Cortex of kidney (tissue), 1 donor: ENCODE data around the gene FOXP2.
"Not testable (repeated sequence)": the region's sequence is repeated elsewhere in the genome, so short reads cannot be mapped to it uniquely, and the experiment has no call there.

ENCODE experiments used
- DNase-seq: peaks from one replicate; lab custom pipeline; 2025; lab: John Stamatoyannopoulos, UW

Gene FOXP2

DNA sequence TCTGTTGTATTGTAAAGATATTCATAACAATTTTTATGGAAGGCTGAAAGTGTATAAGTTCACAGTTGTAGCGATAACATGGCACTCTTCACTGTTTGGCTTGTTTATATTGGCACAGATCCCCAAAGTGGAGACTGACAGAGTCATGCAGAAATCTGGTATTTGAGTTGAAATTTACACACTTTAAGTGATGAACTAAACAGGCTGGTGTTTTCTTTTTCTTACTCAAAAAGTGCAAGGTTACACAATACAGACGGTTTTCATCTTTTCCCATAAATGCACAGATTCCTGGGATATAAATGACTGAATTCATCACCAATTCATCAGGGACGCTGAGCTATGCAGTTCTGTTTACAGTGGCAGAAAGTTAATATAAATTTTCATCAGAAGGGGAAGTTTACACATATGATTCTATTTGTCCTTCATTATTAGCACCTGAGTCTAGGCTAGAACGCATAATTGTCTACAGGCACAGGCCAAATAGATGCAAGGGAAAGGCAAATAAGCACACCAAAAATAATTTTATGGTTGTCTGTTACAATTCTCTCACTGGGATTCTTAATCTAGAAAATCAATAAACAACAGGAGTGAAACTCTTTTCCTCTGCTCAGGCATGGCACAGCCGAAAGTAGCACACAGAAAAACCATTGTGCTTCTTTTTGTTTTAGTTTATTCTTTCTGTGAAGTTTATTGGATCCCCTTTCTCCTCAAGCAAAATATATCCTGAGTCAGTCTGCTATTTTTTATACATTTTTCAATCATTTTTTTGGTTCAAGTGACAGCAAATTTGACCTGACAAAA lies 88.0 kb downstream of the FOXP2 start:
- DNase-seq: no peak

GRCh38 chr7:114504586-114504985 lies 90.0 kb downstream of the FOXP2 start:
- DNase-seq: no peak

- DNase-seq: no peak
Observed at GRCh38 chr7:114507381-114507780, 92.8 kb downstream of the FOXP2 start.

DNA sequence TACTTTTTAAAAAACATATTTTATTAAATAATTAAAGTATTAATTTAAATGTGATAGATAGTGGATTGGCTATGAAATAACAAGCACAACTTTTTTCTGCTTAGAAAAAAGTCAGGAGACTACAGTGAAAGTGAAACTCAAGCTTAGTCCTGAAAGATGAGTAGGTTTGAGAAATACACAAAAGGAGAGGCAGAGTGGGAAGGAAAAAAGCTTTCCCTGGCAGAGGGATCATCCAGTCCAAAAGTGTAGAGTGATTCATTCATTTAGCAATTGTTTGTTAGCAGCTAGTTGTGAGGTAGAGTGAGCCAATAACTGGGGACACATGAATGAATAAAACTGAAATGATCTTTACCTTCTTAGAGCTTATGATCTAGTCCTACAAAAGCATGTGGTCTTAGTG lies 93.5 kb downstream of the FOXP2 start:
- DNase-seq: no peak

DNA sequence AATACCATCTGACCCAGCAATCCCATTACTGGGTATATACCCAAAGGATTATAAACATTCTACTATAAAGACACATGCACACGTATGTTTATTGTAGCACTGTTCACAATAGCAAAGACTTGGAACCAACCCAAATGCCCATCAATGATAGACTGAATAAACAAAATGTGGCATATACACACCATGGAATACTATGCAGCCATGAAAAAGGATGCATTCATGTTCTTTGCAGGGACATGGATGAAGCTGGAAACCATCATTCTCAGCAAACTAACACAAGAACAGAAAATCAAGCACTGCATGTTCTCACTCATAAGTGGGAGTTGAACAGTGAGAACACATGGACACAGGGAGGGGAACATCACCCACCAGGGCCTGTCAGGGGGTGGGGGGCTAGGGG lies 96.2 kb downstream of the FOXP2 start:
- DNase-seq: not testable (repeated sequence)

DNA sequence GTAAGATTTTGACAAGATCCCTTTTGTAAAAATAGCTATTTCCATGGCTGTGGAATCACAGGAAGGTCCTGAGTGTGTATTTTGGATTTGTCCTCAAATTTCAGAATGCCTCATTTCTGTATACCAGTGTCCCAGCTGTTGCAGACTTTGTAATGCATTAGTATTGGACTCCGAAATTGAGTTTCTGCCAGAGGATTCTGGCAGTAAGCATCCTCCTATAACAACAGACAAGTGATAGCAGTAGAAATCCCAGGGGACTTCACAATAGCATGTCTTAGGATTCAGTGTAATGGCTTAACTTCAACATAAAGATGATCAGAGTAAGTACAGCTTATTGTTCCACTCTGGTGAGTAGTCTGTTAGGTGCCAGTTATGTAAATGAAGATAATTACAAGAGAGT lies 104.6 kb downstream of the FOXP2 start:
- no peak for DNase-seq

GRCh38 chr7:114522081-114522480 lies 107.5 kb downstream of the FOXP2 start:
- DNase-seq: no peak

- DNase-seq: no peak
Observed at GRCh38 chr7:114527589-114527988, 113.0 kb downstream of the FOXP2 start.

- DNase-seq: no peak
Observed at GRCh38 chr7:114530057-114530611, 115.5 kb downstream of the FOXP2 start.

DNA sequence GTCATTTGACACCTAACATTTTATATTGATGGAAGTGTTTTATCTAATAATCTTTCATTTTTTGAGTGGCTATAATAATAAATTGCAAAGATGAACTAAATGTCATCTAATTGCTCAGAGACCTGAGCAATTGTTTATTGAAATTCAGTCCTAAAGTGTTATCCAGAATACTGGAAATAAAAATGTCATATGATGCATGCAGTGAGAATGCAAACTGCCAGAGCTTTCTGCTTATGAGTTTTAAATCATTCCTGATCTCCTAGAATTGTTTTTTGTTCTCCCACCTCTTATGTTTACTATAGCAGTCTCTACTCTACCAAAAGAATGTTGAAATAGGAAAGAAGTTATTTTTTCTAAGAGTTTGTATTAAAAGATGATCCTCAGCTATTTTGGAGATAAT lies 116.7 kb downstream of the FOXP2 start:
- no peak for DNase-seq

DNA sequence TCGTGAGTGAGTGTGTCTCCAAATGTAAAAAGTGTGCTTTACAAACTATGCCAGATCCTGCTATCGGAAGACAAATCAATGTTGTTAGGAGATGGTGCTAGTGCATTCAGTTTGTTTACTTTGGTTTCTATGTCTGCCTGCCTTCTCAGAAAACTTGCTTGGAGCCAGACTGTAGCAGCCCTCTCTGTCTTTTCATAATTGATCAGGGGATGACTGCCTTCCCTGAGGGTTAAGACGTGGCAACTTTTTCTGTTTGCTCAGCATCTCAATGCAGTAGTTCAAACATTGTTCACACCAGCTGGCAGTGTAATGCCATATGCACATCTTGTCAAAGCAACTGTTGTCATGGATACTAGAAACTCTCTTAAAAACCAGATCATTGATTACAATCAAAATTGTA lies 118.5 kb downstream of the FOXP2 start:
- no peak for DNase-seq

DNA sequence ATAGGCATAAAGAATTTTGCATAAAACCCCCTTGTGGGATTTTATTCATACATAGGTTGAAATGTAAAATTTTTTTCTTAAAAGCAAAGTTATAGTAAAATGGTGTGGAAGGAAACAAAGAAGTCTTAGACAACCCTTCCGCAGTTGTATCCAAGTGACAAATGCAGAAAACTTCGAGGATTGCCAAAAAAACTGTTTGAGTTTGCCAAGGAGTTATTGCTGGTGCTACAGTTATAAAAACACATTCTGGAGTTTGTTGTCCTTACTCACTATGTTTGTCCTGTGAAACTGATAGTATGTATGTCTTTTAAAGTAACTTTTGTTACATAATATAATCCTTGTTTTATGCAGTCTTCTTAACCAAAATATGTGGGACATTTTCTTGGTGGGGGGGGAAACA lies 120.3 kb downstream of the FOXP2 start:
- DNase-seq: no peak

GRCh38 chr7:114539575-114539974 lies 125.0 kb downstream of the FOXP2 start:
- DNase-seq: no peak

DNA sequence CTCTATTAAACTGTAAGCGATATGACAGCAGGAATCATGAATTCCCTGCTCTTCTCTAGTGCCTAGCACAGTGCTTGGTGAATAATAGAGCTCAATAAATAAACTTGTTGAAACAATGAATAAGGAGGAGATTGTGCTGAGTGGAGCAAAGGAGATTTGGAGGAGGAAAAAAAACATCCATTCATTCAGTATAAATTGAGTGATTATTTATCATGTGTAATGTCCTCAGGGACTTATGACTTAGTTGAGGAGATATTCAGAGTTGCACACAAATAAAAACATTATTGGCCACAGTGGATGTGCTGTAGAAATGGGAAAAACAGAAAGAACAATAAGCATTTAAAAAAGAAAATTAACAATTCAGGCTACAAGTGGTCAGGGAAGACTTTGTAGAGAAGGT lies 125.7 kb downstream of the FOXP2 start:
- no peak for DNase-seq

GRCh38 chr7:114547346-114547745 lies 132.7 kb downstream of the FOXP2 start:
- DNase-seq: not testable (repeated sequence)

- DNase-seq: no peak
Observed at GRCh38 chr7:114548081-114548980, 133.7 kb downstream of the FOXP2 start.

- DNase-seq: no peak
Observed at GRCh38 chr7:114554781-114555537, 140.3 kb downstream of the FOXP2 start.

DNA sequence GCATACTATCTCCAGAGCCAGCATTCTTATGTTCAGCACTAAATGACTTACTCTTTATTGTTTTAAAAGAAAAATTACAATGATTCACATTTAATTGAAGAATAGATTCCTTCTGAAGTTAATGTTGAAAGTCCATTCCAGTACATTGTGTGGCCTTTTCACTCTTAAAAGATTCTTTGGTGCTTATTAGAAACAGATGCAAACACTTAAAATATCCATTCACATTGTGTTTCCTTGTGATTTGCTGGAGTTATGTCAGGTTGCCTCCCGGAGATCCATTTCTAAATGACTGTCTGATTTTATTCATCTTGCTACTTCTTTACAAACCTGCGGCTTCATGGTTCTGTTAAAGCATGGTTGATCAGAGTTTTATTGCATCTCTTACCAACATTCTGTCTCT lies 152.8 kb downstream of the FOXP2 start:
- no peak for DNase-seq

DNA sequence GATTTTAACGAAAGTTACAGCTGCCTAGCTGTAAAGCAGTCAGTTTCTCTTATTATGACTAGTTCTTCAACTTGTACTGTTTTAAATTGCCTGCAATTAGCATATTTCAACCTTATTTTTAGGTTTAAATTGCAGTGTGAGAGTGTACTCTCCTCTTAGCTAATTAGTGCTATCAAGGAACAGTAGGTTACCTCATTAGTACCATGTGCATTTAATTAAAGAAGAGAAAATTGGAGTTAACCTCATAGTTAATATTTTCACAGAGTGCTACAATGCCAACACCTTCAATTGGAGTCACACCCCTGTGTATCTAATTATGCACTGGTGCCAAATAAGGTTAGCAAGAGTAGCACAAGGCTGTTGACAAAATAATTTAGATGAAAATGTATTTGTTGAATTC lies 154.6 kb downstream of the FOXP2 start:
- no peak for DNase-seq

DNA sequence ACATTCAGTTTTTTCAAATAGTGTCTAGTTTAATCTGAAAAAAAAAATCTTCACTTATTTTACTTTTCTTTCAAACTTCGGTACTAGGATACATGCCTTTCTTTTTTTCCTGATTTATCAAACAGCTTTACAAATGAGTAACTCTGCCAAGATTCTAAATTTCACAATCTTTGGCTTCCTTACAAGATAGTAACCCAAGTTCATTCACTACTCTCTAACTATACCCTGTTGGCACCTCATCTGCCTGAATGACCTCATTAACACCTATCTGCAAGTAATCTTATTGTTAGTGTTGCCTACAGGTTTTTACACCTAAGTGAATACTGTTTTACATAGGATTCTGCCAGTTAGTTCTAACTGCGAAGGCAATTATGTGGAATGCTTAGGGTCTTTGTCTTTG lies 159.8 kb downstream of the FOXP2 start:
- DNase-seq: no peak

DNA sequence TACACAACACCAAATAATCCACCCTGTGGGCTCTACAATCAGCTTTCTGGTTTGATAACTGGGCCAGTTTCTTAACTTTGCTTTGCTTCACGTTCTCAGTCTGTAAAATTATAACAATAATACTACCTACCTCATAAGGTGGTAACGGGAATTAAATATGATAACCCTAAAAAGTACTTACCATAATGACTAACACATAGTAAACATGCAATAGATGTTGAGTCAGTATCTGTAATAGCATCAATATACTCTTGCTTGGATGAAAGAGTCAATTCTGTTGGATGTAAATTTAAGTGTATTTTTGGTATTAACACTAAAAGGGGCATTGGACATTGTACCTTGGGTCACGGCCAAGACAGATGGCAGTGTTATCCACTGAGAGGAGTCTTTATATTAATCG lies 160.5 kb downstream of the FOXP2 start:
- DNase-seq: no peak

- DNase-seq: not testable (repeated sequence)
Observed at GRCh38 chr7:114580963-114581362, 166.3 kb downstream of the FOXP2 start.
